Testis (tissue), 3 donors: Measurements from ENCODE around the gene FCN3. TPM values are rescaled to one million over a fixed set of nuclear protein-coding genes. Genes with fewer than 3 reads are reported as not detected.
A peak's percentile ranks its signal among the peaks of the same experiment; 100 is the strongest.

ENCODE experiments used
- DNase-seq: peaks from one replicate; pipeline ENCODE4 v3.0.0-alpha.2; 2019
- H3K27ac ChIP-seq, 2 donors: fragments of 200-600 bp; sonication (generic); one replicate each; pipeline ENCODE4 v1.5.1; 2019
- H3K27me3 ChIP-seq: fragments of 200-600 bp; sonication (generic); one replicate; pipeline ENCODE4 v1.5.1; 2019
- H3K36me3 ChIP-seq: fragments of 200-600 bp; sonication (generic); one replicate; pipeline ENCODE4 v1.5.1; 2017; ENCODE audit warnings: low read depth; ENCODE audit errors: missing control alignments
- H3K4me1 ChIP-seq: fragments of 200-600 bp; sonication (generic); one replicate; pipeline ENCODE4 v1.5.1; 2019
- H3K4me3 ChIP-seq, 2 donors: fragments of 200-600 bp; sonication (generic); one replicate each; pipeline ENCODE4 v1.5.1; 2017 to 2019
- H3K9me3 ChIP-seq: fragments of 200-600 bp; sonication (generic); one replicate; pipeline ENCODE4 v1.5.1; 2017
- POLR2A ChIP-seq: fragments of 450-650 bp; IDR thresholded peaks from one replicate; pipeline ENCODE4 v1.6.1; 2017; ENCODE audit warnings: antibody characterized with exemption, mild to moderate bottlenecking, moderate library complexity
- WGBS, 2 donors: methylation state at CpG; one replicate each; pipeline ENCODE4 v1.1.5; 2018; 5-methylcytosine and 5-hydroxymethylcytosine counted together
- intact Hi-C: fragments of 100-400 bp; cut with DNase I; formaldehyde crosslinking; loops from one replicate; pipeline ENCODE4 v1.15.1; 2023; ENCODE audit warnings: low total_unique reads
- polyA plus RNA-seq: library from polyadenylated mRNA; stranded (reverse); fragments of 350-450 nt; fragmentation: Illumina TruSeq; extraction: RNeasy Lipid Tissue Mini Kit (QIAGEN cat#74804); gene quantifications from one replicate; pipeline ENCODE4 v1.2.3, GENCODE V29; 2014; ENCODE audit warnings: low read depth, low replicate concordance; ENCODE audit not compliant: insufficient read depth
- total RNA-seq, 2 donors: library from RNA; depleted of rRNA; stranded (reverse); fragments of >200 nt; gene quantifications; one replicate each; pipeline ENCODE4 v1.2.3, GENCODE V29; 2016
- TF ChIP-seq, protein P1 (sequence below), 3 experiments: fragments of 450-650 bp in 2 of 3; fragments of 200-600 bp in 1 of 3; sonication (generic) in 1 of 3; IDR thresholded peaks; one replicate each; pipeline ENCODE4 v1.5.1; 2016 to 2019; ENCODE audit warnings: antibody characterized with exemption in 3 of 3, mild to moderate bottlenecking in 2 of 3, moderate library complexity in 1 of 3

FCN3 gene
- total and polyA plus RNA-seq, 3 donors from 2014 or later, result 0.54 to 6.9 (median 3.6) TPM

DNA sequence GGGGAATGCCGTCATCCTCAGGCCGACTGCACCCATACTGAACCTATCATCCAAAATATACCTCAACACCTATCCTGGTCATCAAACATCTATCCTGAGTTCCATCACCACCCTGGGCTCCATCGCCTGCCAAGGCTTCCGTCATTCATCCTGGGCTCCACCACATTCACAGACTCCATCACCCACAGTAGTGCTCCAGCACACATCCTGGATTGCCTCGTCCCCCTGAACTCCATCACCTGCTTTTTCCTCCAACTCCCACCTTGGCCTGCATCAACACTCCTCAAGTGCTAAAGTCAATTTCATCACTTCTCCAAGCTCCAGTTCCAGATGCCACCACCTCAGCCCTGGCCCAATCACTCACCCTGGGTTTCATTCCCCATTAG is 15.7 kb downstream of the FCN3 start:
- no peaks in the 10 kb centered on the region for H3K36me3 ChIP-seq
- no peak overlapping the region for H3K4me3 ChIP-seq
- no peak overlapping the region for H3K27ac ChIP-seq
- no peaks in the 10 kb centered on the region for H3K9me3 ChIP-seq
- 88 to 93% methylated on average over 5 of the region's 5 CpGs for WGBS, 2 donors
- DNase-seq, result no peak
- TF ChIP-seq, protein P1, sequence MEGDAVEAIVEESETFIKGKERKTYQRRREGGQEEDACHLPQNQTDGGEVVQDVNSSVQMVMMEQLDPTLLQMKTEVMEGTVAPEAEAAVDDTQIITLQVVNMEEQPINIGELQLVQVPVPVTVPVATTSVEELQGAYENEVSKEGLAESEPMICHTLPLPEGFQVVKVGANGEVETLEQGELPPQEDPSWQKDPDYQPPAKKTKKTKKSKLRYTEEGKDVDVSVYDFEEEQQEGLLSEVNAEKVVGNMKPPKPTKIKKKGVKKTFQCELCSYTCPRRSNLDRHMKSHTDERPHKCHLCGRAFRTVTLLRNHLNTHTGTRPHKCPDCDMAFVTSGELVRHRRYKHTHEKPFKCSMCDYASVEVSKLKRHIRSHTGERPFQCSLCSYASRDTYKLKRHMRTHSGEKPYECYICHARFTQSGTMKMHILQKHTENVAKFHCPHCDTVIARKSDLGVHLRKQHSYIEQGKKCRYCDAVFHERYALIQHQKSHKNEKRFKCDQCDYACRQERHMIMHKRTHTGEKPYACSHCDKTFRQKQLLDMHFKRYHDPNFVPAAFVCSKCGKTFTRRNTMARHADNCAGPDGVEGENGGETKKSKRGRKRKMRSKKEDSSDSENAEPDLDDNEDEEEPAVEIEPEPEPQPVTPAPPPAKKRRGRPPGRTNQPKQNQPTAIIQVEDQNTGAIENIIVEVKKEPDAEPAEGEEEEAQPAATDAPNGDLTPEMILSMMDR (IDR thresholded peaks at IDR 0.05), result no peak
- TF ChIP-seq POLR2A, result no peak
- no peaks in the 10 kb centered on the region for H3K4me1 ChIP-seq
- no peaks in the 10 kb centered on the region for H3K27me3 ChIP-seq
- intact Hi-C loops, result no loop called here

GRCh38 chr1:27358038-27358927 is 16.3 kb downstream of the FCN3 start:
- TF ChIP-seq POLR2A, result no peak
- TF ChIP-seq, protein P1 (IDR thresholded peaks at IDR 0.05), result no peak
- Histone ChIP-seq H3K4me3 (no peak overlapping the region), H3K4me1 (no peaks in the 10 kb centered on the region), H3K9me3 (no peaks in the 10 kb centered on the region), H3K27ac (no peak overlapping the region), H3K36me3 (no peaks in the 10 kb centered on the region), H3K27me3 (no peaks in the 10 kb centered on the region)
- intact Hi-C loops, result no loop called here
- DNase-seq, result no peak
- 91 to 100% methylated on average over 2 to 19 of the region's 21 CpGs for WGBS, 2 donors

DNA sequence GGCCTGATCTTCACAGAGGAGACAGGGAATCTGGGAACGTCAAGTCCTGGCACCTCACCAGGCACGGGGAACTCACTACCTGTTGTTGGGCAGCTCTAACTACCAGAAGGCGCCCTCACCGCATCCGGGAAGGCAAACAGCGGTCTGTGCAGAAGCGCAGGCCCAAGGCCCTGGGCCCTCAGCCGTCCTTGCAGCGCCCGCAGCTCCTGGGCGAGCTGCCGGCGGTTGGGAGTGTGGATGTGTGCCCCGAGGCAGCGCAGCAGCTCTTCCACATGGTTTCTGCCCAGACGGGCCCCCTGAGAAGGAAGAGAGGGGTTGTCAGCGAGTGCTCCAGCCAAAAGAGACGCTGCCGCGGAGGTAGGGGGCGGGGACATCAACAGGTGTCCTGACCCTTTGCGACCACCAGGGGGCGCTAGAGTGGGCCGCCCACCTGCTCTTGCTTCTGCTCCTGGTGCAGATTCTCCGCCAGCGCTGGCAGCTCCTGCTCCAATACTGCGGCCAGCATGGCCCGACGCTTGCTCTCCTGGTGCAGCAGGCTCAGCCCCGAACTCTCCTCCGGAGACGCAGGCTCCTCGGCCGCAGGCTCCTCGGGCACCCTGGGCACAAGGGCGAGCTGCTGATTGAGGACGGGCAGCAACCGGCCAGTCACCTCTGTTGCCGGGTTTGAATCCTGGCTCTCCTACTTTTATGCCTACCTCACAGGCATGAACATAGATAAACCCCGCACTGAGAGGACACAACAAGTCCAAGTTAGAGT is 17.2 kb downstream of the FCN3 start:
- H3K36me3 ChIP-seq, result no peaks in the 10 kb centered on the region
- intact Hi-C loops, result no loop called here
- no peaks in the 10 kb centered on the region for H3K4me1 ChIP-seq
- H3K4me3 ChIP-seq, result peak overlapping the region in 1 of 2 donors; percentile 15
- peak; percentile 82 for DNase-seq
- WGBS, 2 donors, result 26 to 47% methylated on average over 7 to 30 of the region's 40 CpGs
- H3K9me3 ChIP-seq, result no peaks in the 10 kb centered on the region
- H3K27ac ChIP-seq, result no peak overlapping the region
- no peak for TF ChIP-seq POLR2A
- TF ChIP-seq, protein P1 (IDR thresholded peaks at IDR 0.05), result peak; percentile 94 to 99 (median 96)
- H3K27me3 ChIP-seq, result no peaks in the 10 kb centered on the region

GRCh38 chr1:27356619-27357280 is 17.9 kb downstream of the FCN3 start:
- no peak for DNase-seq
- no peaks in the 10 kb centered on the region for H3K36me3 ChIP-seq
- H3K4me3 ChIP-seq, result peak overlapping the region in 1 of 2 donors; percentile 10
- H3K27ac ChIP-seq, result no peak overlapping the region
- no peaks in the 10 kb centered on the region for H3K4me1 ChIP-seq
- H3K9me3 ChIP-seq, result no peaks in the 10 kb centered on the region
- WGBS, 2 donors, result 46 to 58% methylated on average over 31 to 34 of the region's 37 CpGs
- H3K27me3 ChIP-seq, result no peaks in the 10 kb centered on the region
- intact Hi-C loops, result no loop called here
- TF ChIP-seq, protein P1 (IDR thresholded peaks at IDR 0.05), result no peak
- no peak for TF ChIP-seq POLR2A
